Measurements from ENCODE around the gene CASK. TPM values are rescaled to one million over a fixed set of nuclear protein-coding genes. Genes with fewer than 3 reads are reported as not detected.

The CASK gene
- total RNA-seq, 1 donor from 2014 or later: 23.0 TPM

DNA sequence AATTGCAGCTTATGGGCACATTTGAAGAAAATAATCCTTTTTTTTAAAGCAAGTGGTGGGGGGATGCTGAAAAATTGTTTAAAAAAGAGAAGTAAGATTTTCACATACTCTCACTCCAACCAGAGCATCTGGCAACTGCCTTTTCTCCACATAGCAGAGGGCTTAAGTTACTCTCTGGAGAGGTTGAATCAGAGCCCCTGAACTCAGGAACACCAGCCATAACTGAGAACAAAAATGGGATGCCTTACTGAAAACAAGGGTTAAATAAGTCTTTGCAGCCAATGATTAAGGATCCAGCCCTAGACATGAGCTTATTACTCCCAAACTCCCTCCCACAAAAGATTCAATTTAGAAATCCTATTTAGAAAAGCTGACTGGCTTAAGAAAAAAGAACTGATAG, 27.5 kb downstream of the CASK start:
- Mint-ChIP-seq H3K9me3 (peaks cover 13% of the 10 kb centered on the region), H3K27ac (no peak overlapping the region), H3K4me3 (no peak overlapping the region), H3K36me3 (ENCODE audit: low read depth) (peaks cover 18% of the 10 kb centered on the region), H3K4me1 (peaks cover 3% of the 10 kb centered on the region), H3K27me3 (no peaks in the 10 kb centered on the region)
- ATAC-seq (ENCODE audit: low read depth): no peak
- intact Hi-C loops (cut with micrococcal nuclease): no loop called here
- POLR2A ChIA-PET: no interaction called here
- TF ChIP-seq, protein P1, sequence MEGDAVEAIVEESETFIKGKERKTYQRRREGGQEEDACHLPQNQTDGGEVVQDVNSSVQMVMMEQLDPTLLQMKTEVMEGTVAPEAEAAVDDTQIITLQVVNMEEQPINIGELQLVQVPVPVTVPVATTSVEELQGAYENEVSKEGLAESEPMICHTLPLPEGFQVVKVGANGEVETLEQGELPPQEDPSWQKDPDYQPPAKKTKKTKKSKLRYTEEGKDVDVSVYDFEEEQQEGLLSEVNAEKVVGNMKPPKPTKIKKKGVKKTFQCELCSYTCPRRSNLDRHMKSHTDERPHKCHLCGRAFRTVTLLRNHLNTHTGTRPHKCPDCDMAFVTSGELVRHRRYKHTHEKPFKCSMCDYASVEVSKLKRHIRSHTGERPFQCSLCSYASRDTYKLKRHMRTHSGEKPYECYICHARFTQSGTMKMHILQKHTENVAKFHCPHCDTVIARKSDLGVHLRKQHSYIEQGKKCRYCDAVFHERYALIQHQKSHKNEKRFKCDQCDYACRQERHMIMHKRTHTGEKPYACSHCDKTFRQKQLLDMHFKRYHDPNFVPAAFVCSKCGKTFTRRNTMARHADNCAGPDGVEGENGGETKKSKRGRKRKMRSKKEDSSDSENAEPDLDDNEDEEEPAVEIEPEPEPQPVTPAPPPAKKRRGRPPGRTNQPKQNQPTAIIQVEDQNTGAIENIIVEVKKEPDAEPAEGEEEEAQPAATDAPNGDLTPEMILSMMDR (IDR thresholded peaks at IDR 0.05): no peak
- no peak for DNase-seq
- CTCF ChIA-PET: no interaction called here

DNA sequence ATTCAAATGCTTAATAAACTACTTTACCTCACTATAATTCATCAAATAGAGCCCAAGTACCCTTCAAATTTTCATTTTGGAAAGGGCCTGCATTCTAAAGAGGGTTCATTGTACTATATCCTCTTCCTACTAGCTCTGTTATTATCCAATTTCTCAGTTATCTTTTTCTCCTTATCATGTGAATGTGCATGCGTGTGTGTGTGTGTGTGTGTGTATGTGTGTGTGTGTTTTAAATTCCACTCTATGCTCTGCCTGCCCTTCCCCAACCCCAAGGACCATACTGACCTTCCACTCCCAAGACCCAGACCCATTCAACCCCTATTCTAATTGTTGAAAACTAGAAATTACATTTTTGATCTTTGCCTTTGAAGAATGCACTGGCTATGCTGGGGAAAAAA, 33.3 kb downstream of the CASK start:
- no peak overlapping the region for H3K27ac Mint-ChIP-seq
- ATAC-seq (ENCODE audit: low read depth) (no peak), DNase-seq (no peak)
- H3K4me3 Mint-ChIP-seq: no peak overlapping the region
- peaks cover 3% of the 10 kb centered on the region for H3K9me3 Mint-ChIP-seq
- no peaks in the 10 kb centered on the region for H3K27me3 Mint-ChIP-seq
- TF ChIP-seq, protein P1 (IDR thresholded peaks at IDR 0.05): no peak
- H3K4me1 Mint-ChIP-seq: peaks cover 4% of the 10 kb centered on the region
- CTCF ChIA-PET: no interaction called here
- POLR2A ChIA-PET: no interaction called here
- intact Hi-C loops (cut with micrococcal nuclease): no loop called here
- H3K36me3 Mint-ChIP-seq (ENCODE audit: low read depth): peaks cover 9% of the 10 kb centered on the region

DNA sequence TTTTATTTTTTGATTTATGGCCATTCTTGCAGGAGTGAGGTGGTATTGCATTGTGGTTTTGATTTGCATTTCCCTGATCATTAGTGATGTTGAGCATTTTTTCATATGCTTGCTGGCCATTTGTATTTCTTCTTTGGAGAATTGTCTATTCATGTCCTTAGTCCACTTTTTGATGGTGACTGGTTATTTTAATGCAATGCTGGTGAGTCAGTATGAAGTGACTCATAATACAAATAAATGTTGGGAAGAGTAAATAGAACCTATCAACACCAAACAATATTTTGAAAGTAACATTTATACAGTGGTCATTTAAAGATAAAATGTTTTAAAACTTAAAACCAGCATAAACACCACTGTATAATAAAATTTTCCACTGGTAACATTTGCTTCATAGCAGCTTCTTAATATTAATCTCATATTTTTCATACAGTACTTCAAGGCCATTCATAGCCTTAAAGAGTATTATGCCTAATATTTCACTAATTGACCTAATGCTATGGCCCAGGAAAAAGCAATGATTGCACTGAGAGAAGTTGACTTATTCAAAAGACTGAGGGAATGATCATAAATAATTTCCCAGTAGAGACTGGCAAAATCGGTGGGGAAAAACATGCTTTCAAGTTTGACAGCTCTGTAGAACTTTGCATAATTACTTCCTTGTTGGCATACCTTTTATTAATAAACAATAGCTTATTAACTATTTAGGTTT, 33.9 kb downstream of the CASK start:
- ChIA-PET CTCF (no interaction called here), POLR2A (no interaction called here)
- Mint-ChIP-seq H3K9me3 (no peaks in the 10 kb centered on the region), H3K4me1 (peaks cover 5% of the 10 kb centered on the region), H3K36me3 (ENCODE audit: low read depth) (peaks cover 6% of the 10 kb centered on the region), H3K27ac (no peak overlapping the region), H3K4me3 (no peak overlapping the region), H3K27me3 (no peaks in the 10 kb centered on the region)
- intact Hi-C loops (cut with micrococcal nuclease): no loop called here
- DNase-seq (no peak), ATAC-seq (ENCODE audit: low read depth) (no peak)
- TF ChIP-seq, protein P1 (IDR thresholded peaks at IDR 0.05): no peak

DNA sequence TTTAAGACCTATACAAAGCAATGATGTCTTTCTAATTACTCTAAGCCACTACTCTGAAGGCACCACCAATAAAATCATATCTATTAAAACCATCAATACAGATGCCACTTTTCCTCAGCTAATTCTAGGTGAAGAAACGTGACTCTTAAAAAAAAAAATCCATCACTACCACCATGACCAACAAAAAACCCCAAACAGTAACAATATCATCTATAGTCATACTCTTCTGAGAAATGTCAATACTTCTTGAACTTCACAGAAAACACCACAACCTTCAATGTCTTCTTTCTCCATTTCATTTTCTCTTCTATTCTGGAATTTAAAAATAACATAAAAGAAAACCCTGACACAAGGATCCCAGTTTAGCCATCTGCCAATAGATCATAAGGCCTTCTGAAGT, 35.7 kb downstream of the CASK start:
- no peak overlapping the region for H3K27ac Mint-ChIP-seq
- TF ChIP-seq, protein P1 (IDR thresholded peaks at IDR 0.05): no peak
- ChIA-PET CTCF (no interaction called here), POLR2A (no interaction called here)
- H3K27me3 Mint-ChIP-seq: no peaks in the 10 kb centered on the region
- intact Hi-C loops (cut with micrococcal nuclease): no loop called here
- H3K4me1 Mint-ChIP-seq: peaks cover 17% of the 10 kb centered on the region
- DNase-seq (no peak), ATAC-seq (ENCODE audit: low read depth) (no peak)
- H3K9me3 Mint-ChIP-seq: no peaks in the 10 kb centered on the region
- H3K4me3 Mint-ChIP-seq: no peak overlapping the region
- H3K36me3 Mint-ChIP-seq (ENCODE audit: low read depth): peaks cover 5% of the 10 kb centered on the region

DNA sequence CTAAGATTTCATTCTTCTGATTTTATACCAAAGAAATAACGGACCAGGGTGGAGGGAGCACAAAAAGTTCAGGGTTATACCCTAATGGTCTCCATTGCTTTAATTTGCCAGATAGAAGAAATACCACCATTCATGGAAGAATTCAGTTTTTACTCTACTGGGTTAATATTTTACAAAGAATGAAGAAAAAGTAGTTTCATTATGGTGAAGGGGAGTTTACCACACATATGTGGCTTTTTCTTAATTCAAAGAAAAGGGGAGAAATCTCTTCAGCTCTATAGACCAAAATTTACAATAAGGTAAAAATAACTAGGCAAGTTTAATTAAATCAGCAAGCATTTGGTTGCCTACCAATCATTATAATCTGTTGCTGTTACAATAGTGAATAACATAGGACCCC, 37.6 kb downstream of the CASK start:
- Mint-ChIP-seq H3K27ac (no peak overlapping the region), H3K9me3 (no peaks in the 10 kb centered on the region), H3K4me3 (no peak overlapping the region), H3K4me1 (peaks cover 24% of the 10 kb centered on the region), H3K27me3 (no peaks in the 10 kb centered on the region), H3K36me3 (ENCODE audit: low read depth) (peaks cover 5% of the 10 kb centered on the region)
- ChIA-PET CTCF (no interaction called here), POLR2A (no interaction called here)
- TF ChIP-seq, protein P1 (IDR thresholded peaks at IDR 0.05): no peak
- ATAC-seq (ENCODE audit: low read depth): no peak
- DNase-seq: no peak
- intact Hi-C loops (cut with micrococcal nuclease): no loop called here
